Ishikawa (cell line): Measurements from ENCODE around the gene NHS.

Source experiments
- CEBPB ChIP-seq: IDR thresholded peaks from 2 replicates; pipeline ENCODE4 v1.6.1; 2012
- CREB1 ChIP-seq: IDR thresholded peaks from 2 replicates; pipeline ENCODE4 v1.6.1; 2012; ENCODE audit warnings: low read depth
- EGR1 ChIP-seq: IDR thresholded peaks from 2 replicates; pipeline ENCODE4 v1.6.1; 2012
- EP300 ChIP-seq: IDR thresholded peaks from 2 replicates; pipeline ENCODE4 v1.6.1; 2012; ENCODE audit warnings: borderline replicate concordance
- FOXM1 ChIP-seq: IDR thresholded peaks from 2 replicates; pipeline ENCODE4 v1.6.1; 2012; ENCODE audit warnings: low read depth, borderline replicate concordance
- NFIC ChIP-seq: IDR thresholded peaks from 2 replicates; pipeline ENCODE4 v1.6.1; 2012
- RAD21 ChIP-seq: IDR thresholded peaks from 2 replicates; pipeline ENCODE4 v1.6.1; 2012; ENCODE audit warnings: low read depth
- TAF1 ChIP-seq: IDR thresholded peaks from 2 replicates; pipeline ENCODE4 v1.6.1; 2012; ENCODE audit warnings: low read depth, mild to moderate bottlenecking
- TCF12 ChIP-seq: IDR thresholded peaks from 2 replicates; pipeline ENCODE4 v1.6.1; 2012; ENCODE audit warnings: low read depth
- TEAD4 ChIP-seq: IDR thresholded peaks from 2 replicates; pipeline ENCODE4 v1.6.1; 2012
- YY1 ChIP-seq: IDR thresholded peaks from 2 replicates; pipeline ENCODE4 v1.6.1; 2012; ENCODE audit warnings: low read depth
- ZBTB7A ChIP-seq: IDR thresholded peaks from 2 replicates; pipeline ENCODE4 v1.6.1; 2012; ENCODE audit warnings: low read depth
- TF ChIP-seq, protein P1 (sequence below): IDR thresholded peaks from 2 replicates; pipeline ENCODE4 v1.6.1; 2012
- TF ChIP-seq, protein P2 (sequence below): IDR thresholded peaks from 2 replicates; pipeline ENCODE4 v1.6.1; 2012; ENCODE audit warnings: low read depth, mild to moderate bottlenecking
- TF ChIP-seq, protein P3 (sequence below): IDR thresholded peaks from 2 replicates; pipeline ENCODE4 v1.6.1; 2012

The NHS gene

DNA sequence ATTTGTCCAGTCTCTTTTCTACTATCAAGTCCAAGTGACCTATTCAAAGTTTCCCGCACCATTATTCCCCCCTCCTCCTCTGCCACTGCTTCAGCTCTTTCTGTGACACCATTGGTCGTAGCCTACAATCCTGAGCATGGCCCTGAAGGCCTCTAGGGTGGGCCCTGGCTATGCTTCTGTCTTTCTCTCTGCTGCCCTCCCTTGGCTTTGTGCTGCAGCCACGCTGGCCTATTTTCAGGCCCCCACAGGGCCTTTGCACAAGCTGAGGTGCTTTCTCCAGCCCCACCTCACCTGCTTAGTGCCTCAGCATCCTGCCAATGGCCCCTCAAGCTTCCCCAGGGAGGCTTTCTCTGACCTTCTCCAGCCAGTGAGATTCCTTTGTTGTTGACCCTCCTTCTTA lies 156.5 kb downstream of the NHS start:
- TF ChIP-seq FOXM1 = no peak
- no peak for TF ChIP-seq EGR1
- TF ChIP-seq ZBTB7A = no peak
- TF ChIP-seq, protein P1, sequence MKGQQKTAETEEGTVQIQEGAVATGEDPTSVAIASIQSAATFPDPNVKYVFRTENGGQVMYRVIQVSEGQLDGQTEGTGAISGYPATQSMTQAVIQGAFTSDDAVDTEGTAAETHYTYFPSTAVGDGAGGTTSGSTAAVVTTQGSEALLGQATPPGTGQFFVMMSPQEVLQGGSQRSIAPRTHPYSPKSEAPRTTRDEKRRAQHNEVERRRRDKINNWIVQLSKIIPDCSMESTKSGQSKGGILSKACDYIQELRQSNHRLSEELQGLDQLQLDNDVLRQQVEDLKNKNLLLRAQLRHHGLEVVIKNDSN = no peak
- TF ChIP-seq, protein P2, sequence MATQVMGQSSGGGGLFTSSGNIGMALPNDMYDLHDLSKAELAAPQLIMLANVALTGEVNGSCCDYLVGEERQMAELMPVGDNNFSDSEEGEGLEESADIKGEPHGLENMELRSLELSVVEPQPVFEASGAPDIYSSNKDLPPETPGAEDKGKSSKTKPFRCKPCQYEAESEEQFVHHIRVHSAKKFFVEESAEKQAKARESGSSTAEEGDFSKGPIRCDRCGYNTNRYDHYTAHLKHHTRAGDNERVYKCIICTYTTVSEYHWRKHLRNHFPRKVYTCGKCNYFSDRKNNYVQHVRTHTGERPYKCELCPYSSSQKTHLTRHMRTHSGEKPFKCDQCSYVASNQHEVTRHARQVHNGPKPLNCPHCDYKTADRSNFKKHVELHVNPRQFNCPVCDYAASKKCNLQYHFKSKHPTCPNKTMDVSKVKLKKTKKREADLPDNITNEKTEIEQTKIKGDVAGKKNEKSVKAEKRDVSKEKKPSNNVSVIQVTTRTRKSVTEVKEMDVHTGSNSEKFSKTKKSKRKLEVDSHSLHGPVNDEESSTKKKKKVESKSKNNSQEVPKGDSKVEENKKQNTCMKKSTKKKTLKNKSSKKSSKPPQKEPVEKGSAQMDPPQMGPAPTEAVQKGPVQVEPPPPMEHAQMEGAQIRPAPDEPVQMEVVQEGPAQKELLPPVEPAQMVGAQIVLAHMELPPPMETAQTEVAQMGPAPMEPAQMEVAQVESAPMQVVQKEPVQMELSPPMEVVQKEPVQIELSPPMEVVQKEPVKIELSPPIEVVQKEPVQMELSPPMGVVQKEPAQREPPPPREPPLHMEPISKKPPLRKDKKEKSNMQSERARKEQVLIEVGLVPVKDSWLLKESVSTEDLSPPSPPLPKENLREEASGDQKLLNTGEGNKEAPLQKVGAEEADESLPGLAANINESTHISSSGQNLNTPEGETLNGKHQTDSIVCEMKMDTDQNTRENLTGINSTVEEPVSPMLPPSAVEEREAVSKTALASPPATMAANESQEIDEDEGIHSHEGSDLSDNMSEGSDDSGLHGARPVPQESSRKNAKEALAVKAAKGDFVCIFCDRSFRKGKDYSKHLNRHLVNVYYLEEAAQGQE = no peak
- TF ChIP-seq TEAD4 = no peak
- TF ChIP-seq CREB1 = no peak
- no peak for TF ChIP-seq RAD21
- TF ChIP-seq CEBPB = no peak
- TF ChIP-seq, protein P3, sequence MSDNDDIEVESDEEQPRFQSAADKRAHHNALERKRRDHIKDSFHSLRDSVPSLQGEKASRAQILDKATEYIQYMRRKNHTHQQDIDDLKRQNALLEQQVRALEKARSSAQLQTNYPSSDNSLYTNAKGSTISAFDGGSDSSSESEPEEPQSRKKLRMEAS = no peak
- no peak for TF ChIP-seq NFIC

DNA sequence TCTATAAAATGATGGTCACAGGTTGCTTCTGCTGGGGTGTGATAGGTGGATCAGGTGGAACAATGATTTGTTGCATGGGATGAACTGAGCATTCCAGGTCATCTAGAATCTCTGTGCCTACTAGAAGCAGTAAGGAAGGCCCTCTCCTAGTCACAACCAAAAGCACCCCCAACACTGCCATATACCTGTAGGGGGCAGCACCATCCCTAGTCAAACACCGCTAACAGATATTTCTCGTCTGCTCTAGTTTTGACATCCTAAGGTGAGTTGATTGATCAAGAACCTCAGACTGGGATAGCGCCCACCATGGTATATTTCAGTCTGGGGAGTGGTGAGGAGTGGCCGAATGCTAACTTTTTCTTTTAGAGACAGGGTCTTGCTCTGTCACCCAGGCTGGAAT lies 160.2 kb downstream of the NHS start:
- TF ChIP-seq, protein P2 = no peak
- TF ChIP-seq RAD21 = peak; percentile 74

DNA sequence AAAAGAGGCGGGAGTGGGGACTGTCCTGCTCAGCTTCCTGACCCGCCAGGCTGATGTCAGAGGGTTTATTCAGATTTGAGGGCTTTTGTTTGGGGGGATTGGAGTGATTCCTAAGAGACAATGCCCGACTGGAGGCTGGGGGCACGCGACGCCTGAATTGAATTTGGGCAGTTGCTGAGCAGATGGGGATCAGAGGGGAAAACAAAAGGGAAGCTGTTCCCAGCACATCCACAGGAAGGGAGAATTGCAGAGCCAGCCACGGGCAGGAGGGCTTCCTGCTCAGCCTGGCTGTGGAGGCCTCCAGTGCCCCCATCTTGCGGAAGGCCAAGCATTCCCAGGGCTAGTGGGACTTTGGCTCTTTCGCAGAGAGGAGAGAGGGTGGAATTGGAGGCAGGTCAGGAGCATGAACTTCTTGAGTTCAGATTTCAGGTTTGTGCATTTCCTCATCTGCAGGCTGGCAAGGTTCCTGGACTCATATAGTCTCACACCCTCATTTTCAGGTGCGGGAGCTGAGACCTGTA lies 162.8 kb downstream of the NHS start:
- TF ChIP-seq, protein P2 = no peak
- TF ChIP-seq CREB1 (no peak), EP300 (no peak), FOXM1 (no peak), NFIC (no peak), ZBTB7A (no peak), EGR1 (no peak), TCF12 (no peak), RAD21 (no peak), TEAD4 (no peak), CEBPB (no peak), TAF1 (no peak), YY1 (no peak)
- TF ChIP-seq, protein P3 = no peak
- TF ChIP-seq, protein P1 = no peak

DNA sequence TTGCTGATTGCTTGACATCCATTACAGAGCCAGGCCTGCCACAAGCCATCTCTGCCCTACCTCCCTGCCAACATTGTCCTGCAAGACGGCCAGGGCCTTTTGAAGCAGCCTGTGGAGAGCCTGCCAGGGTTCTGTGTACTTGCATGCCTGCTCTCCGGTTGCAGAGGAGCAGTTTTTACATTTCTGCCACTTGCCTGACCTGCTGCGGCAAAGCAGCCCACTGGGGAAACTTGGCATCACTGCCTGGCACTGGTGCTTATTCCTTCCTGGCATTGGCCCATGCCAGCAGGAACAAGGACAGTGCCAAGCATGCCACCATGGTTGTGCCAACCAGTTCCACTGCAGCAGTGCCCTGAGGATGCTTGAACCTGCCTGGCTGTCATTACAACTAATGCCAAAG lies 167.1 kb downstream of the NHS start:
- no peak for TF ChIP-seq RAD21
- TF ChIP-seq CEBPB = no peak
- TF ChIP-seq EP300 = no peak
- no peak for TF ChIP-seq FOXM1
- no peak for TF ChIP-seq CREB1
- no peak for TF ChIP-seq NFIC
- TF ChIP-seq TCF12 = no peak
- no peak for TF ChIP-seq TEAD4
- TF ChIP-seq YY1 = no peak
- no peak for TF ChIP-seq ZBTB7A
- TF ChIP-seq EGR1 = no peak
- TF ChIP-seq, protein P2 = no peak
- TF ChIP-seq, protein P3 = no peak
- no peak for TF ChIP-seq TAF1
- TF ChIP-seq, protein P1 = no peak
